Measurements from ENCODE around the gene NPAT. TPM values are rescaled to one million over a fixed set of nuclear protein-coding genes. Genes with fewer than 3 reads are reported as not detected.
A peak's percentile ranks its signal among the peaks of the same experiment; 100 is the strongest.

The NPAT gene
- total RNA-seq, 1 donor from 2014 or later: 6.3 TPM

- H3K27ac ChIP-seq (replicated peaks): no peak overlapping the region
- intact Hi-C loops (cut with micrococcal nuclease): no loop called here
- H3K9me3 ChIP-seq (replicated peaks): no peaks in the 10 kb centered on the region
- H3K4me1 ChIP-seq: no peaks in the 10 kb centered on the region
- H3K27me3 ChIP-seq (ENCODE audit: low read depth): no peaks in the 10 kb centered on the region
- no peak for DNase-seq
- TF ChIP-seq, protein P1, sequence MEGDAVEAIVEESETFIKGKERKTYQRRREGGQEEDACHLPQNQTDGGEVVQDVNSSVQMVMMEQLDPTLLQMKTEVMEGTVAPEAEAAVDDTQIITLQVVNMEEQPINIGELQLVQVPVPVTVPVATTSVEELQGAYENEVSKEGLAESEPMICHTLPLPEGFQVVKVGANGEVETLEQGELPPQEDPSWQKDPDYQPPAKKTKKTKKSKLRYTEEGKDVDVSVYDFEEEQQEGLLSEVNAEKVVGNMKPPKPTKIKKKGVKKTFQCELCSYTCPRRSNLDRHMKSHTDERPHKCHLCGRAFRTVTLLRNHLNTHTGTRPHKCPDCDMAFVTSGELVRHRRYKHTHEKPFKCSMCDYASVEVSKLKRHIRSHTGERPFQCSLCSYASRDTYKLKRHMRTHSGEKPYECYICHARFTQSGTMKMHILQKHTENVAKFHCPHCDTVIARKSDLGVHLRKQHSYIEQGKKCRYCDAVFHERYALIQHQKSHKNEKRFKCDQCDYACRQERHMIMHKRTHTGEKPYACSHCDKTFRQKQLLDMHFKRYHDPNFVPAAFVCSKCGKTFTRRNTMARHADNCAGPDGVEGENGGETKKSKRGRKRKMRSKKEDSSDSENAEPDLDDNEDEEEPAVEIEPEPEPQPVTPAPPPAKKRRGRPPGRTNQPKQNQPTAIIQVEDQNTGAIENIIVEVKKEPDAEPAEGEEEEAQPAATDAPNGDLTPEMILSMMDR (IDR thresholded peaks at IDR 0.05; ENCODE audit: borderline replicate concordance): no peak
- H3K4me3 ChIP-seq: no peak overlapping the region
- peaks cover 83% of the 10 kb centered on the region for H3K36me3 ChIP-seq
Measured at GRCh38 chr11:108154591-108154990, 67.8 kb downstream of the NPAT start.

- intact Hi-C loops (cut with micrococcal nuclease): no loop called here
- H3K36me3 ChIP-seq: peaks cover 94% of the 10 kb centered on the region
- H3K4me1 ChIP-seq: peaks cover 18% of the 10 kb centered on the region
- H3K27me3 ChIP-seq (ENCODE audit: low read depth): no peaks in the 10 kb centered on the region
- DNase-seq: no peak
- H3K27ac ChIP-seq (replicated peaks): peak overlapping the region; percentile 45
- no peaks in the 10 kb centered on the region for H3K9me3 ChIP-seq (replicated peaks)
- TF ChIP-seq, protein P1 (IDR thresholded peaks at IDR 0.05; ENCODE audit: borderline replicate concordance): no peak
- no peak overlapping the region for H3K4me3 ChIP-seq
Measured at GRCh38 chr11:108148556-108148955, 73.9 kb downstream of the NPAT start.

DNA sequence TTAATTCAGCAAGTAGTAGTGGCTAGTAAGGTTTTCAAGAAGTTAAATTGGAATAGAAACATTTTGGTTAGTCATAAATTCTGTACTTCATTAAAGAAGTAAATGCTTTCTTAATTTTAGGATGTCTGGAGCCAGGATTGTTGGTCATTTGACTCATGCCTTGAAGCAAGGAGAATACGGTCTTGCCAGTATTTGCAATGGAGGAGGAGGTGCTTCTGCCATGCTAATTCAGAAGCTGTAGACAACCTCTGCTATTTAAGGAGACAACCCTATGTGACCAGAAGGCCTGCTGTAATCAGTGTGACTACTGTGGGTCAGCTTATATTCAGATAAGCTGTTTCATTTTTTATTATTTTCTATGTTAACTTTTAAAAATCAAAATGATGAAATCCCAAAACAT, 75.3 kb downstream of the NPAT start:
- Histone ChIP-seq H3K36me3 (peaks cover 98% of the 10 kb centered on the region), H3K9me3 (replicated peaks) (no peaks in the 10 kb centered on the region), H3K4me1 (peaks cover 18% of the 10 kb centered on the region), H3K27me3 (ENCODE audit: low read depth) (no peaks in the 10 kb centered on the region), H3K27ac (replicated peaks) (peak overlapping the region; percentile 45), H3K4me3 (no peak overlapping the region)
- DNase-seq: no peak
- TF ChIP-seq, protein P1 (IDR thresholded peaks at IDR 0.05; ENCODE audit: borderline replicate concordance): no peak
- intact Hi-C loops (cut with micrococcal nuclease): no loop called here

DNA sequence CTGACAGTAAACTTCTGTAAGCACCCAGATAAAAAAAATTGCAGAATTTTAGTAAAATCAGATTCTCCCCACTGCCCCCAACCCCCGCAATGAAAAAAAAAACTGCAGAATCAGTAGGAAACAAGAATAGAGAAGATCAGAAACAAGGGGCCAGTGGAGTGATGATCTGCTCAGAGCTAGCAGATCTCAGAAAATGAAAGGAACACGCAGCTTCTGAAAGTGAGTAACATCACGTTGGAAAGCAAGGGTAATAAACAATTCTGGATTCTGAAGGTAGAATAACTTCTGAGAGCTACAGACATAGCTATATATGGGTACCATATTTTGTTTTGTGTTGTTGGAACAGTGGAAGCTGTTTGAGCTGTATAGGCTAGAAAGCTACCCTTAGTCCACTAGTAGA, 77.8 kb downstream of the NPAT start:
- intact Hi-C loops (cut with micrococcal nuclease): no loop called here
- Histone ChIP-seq H3K27ac (replicated peaks) (no peak overlapping the region), H3K36me3 (peaks cover 100% of the 10 kb centered on the region), H3K4me1 (peaks cover 18% of the 10 kb centered on the region), H3K9me3 (replicated peaks) (no peaks in the 10 kb centered on the region), H3K4me3 (no peak overlapping the region), H3K27me3 (ENCODE audit: low read depth) (no peaks in the 10 kb centered on the region)
- no peak for DNase-seq
- TF ChIP-seq, protein P1 (IDR thresholded peaks at IDR 0.05; ENCODE audit: borderline replicate concordance): no peak

DNA sequence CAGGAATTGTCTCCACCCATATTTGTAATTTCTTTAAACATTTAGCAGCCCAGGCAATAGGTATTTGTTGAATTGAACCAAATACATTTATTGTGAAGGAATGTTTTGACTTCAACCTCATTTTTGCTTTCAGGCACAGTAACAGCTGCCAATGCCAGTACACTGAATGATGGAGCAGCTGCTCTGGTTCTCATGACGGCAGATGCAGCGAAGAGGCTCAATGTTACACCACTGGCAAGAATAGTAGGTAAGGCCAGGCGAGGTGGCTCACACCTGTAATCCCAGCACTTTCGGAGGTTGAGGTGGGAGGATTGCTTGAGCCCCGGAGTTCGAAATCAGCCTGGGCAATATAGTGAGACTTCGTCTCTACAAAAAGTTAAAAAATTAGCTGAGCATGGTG, 80.1 kb downstream of the NPAT start:
- H3K9me3 ChIP-seq (replicated peaks): no peaks in the 10 kb centered on the region
- H3K27me3 ChIP-seq (ENCODE audit: low read depth): no peaks in the 10 kb centered on the region
- TF ChIP-seq, protein P1 (IDR thresholded peaks at IDR 0.05; ENCODE audit: borderline replicate concordance): no peak
- DNase-seq: no peak
- no peak overlapping the region for H3K4me3 ChIP-seq
- H3K4me1 ChIP-seq: peaks cover 5% of the 10 kb centered on the region
- intact Hi-C loops (cut with micrococcal nuclease): no loop called here
- H3K36me3 ChIP-seq: peaks cover 93% of the 10 kb centered on the region
- no peak overlapping the region for H3K27ac ChIP-seq (replicated peaks)

- Histone ChIP-seq H3K9me3 (replicated peaks) (no peaks in the 10 kb centered on the region), H3K4me3 (no peak overlapping the region), H3K36me3 (peaks cover 89% of the 10 kb centered on the region), H3K27ac (replicated peaks) (no peak overlapping the region), H3K27me3 (ENCODE audit: low read depth) (no peaks in the 10 kb centered on the region), H3K4me1 (peaks cover 21% of the 10 kb centered on the region)
- DNase-seq: no peak
- TF ChIP-seq, protein P1 (IDR thresholded peaks at IDR 0.05; ENCODE audit: borderline replicate concordance): no peak
- intact Hi-C loops (cut with micrococcal nuclease): no loop called here
Measured at GRCh38 chr11:108137212-108137611, 85.2 kb downstream of the NPAT start.
